ENCODE data around the gene APBB1IP.

GRCh38 chr10:26432938-26433337, 5.2 kb upstream of the APBB1IP start:
- TF ChIP-seq CTCF (IDR thresholded peaks at IDR 0.05): no peak
- no peak for TF ChIP-seq POLR2AphosphoS5 (IDR thresholded peaks at IDR 0.05)
